IgD-negative memory B cell (primary cell): ENCODE measurements around the gene TIMP2. TPM values are rescaled to one million over a fixed set of nuclear protein-coding genes. Genes with fewer than 3 reads are reported as not detected.

Experiments used
- H3K27ac Mint-ChIP-seq, 3 donors: one replicate each; pipeline ENCODE4 v1.8.0; 2020 to 2022; ENCODE audit warnings: mild to moderate bottlenecking in 3 of 3, mixed read lengths in 3 of 3, moderate library complexity in 1 of 3
- H3K27me3 Mint-ChIP-seq: one replicate; pipeline ENCODE4 v1.8.0; 2021; ENCODE audit warnings: mixed read lengths
- H3K36me3 Mint-ChIP-seq: one replicate; pipeline ENCODE4 v1.8.0; 2020; ENCODE audit warnings: mild to moderate bottlenecking, mixed read lengths
- H3K4me1 Mint-ChIP-seq, 3 donors: one replicate each; pipeline ENCODE4 v1.8.0; 2020 to 2022; ENCODE audit warnings: mixed read lengths in 3 of 3, mild to moderate bottlenecking in 1 of 3
- H3K4me3 Mint-ChIP-seq, 4 donors: one replicate each; pipeline ENCODE4 v1.8.0; 2020 to 2022; ENCODE audit warnings: mild to moderate bottlenecking in 4 of 4, mixed read lengths in 4 of 4, moderate library complexity in 3 of 4
- H3K9me3 Mint-ChIP-seq, 3 donors: one replicate each; pipeline ENCODE4 v1.8.0; 2020 to 2021; ENCODE audit warnings: mixed read lengths in 3 of 3, mild to moderate bottlenecking in 1 of 3
- polyA plus RNA-seq: library from polyadenylated mRNA; unstranded; fragments of 300-500 nt; fragmentation: Illumina TruSeq; gene quantifications from one replicate; pipeline ENCODE4 v1.2.3, GENCODE V29; 2021

TIMP2 gene
- polyA plus RNA-seq, 1 donor from 2014 or later = 0.34 TPM

GRCh38 chr17:78817123-78817522 is 108.1 kb downstream of the TIMP2 start:
- Mint-ChIP-seq H3K4me1 (peaks cover 8 to 14% (median 10%) of the 10 kb centered on the region in 3 donors), H3K9me3 (no peaks in the 10 kb centered on the region), H3K27ac (peak overlapping the region in 2 of 3 donors; percentile 53 to 88), H3K36me3 (peaks cover 4% of the 10 kb centered on the region), H3K27me3 (no peaks in the 10 kb centered on the region), H3K4me3 (peak overlapping the region in 1 of 4 donors; percentile 68)

GRCh38 chr17:78815696-78816095 is 109.5 kb downstream of the TIMP2 start:
- H3K36me3 Mint-ChIP-seq = peaks cover 4% of the 10 kb centered on the region
- H3K27ac Mint-ChIP-seq = peak overlapping the region in 1 of 3 donors; percentile 1
- no peaks in the 10 kb centered on the region for H3K27me3 Mint-ChIP-seq
- H3K4me1 Mint-ChIP-seq = peaks cover 8 to 14% (median 10%) of the 10 kb centered on the region in 3 donors
- H3K4me3 Mint-ChIP-seq = no peak overlapping the region
- H3K9me3 Mint-ChIP-seq = no peaks in the 10 kb centered on the region

- Mint-ChIP-seq H3K4me3 (no peak overlapping the region), H3K27ac (peak overlapping the region in 2 of 3 donors; percentile 73 to 76), H3K9me3 (no peaks in the 10 kb centered on the region), H3K27me3 (no peaks in the 10 kb centered on the region), H3K4me1 (peaks cover 0 to 1% (median 0%) of the 10 kb centered on the region in 3 donors), H3K36me3 (no peaks in the 10 kb centered on the region)
These were observed 112.3 kb downstream of the TIMP2 start for GRCh38 chr17:78812855-78813254.

- no peaks in the 10 kb centered on the region for H3K9me3 Mint-ChIP-seq
- H3K4me1 Mint-ChIP-seq = peaks cover 12 to 18% (median 16%) of the 10 kb centered on the region in 3 donors
- H3K36me3 Mint-ChIP-seq = peaks cover 6% of the 10 kb centered on the region
- H3K27ac Mint-ChIP-seq = peak overlapping the region in 2 of 3 donors; percentile 73 to 89
- no peak overlapping the region for H3K4me3 Mint-ChIP-seq
- no peaks in the 10 kb centered on the region for H3K27me3 Mint-ChIP-seq
These were observed 117.0 kb downstream of the TIMP2 start for GRCh38 chr17:78808163-78808562.

GRCh38 chr17:78806451-78806850 is 118.7 kb downstream of the TIMP2 start:
- Mint-ChIP-seq H3K9me3 (no peaks in the 10 kb centered on the region), H3K36me3 (peaks cover 6% of the 10 kb centered on the region), H3K4me1 (peaks cover 14 to 18% (median 16%) of the 10 kb centered on the region in 3 donors), H3K27ac (peak overlapping the region; percentile 89 to 97 (median 90)), H3K4me3 (peak overlapping the region; percentile 3 to 67 (median 41)), H3K27me3 (no peaks in the 10 kb centered on the region)

GRCh38 chr17:78805301-78805700 is 119.9 kb downstream of the TIMP2 start:
- Mint-ChIP-seq H3K27ac (peak overlapping the region; percentile 83 to 97 (median 89)), H3K27me3 (no peaks in the 10 kb centered on the region), H3K36me3 (peaks cover 6% of the 10 kb centered on the region), H3K4me3 (peak overlapping the region in 3 of 4 donors; percentile 35 to 65 (median 63)), H3K4me1 (peaks cover 14 to 18% (median 16%) of the 10 kb centered on the region in 3 donors), H3K9me3 (no peaks in the 10 kb centered on the region)

GRCh38 chr17:78804777-78805176 is 120.4 kb downstream of the TIMP2 start:
- Mint-ChIP-seq H3K4me3 (peak overlapping the region in 3 of 4 donors; percentile 51 to 63 (median 55)), H3K36me3 (peaks cover 6% of the 10 kb centered on the region), H3K27ac (peak overlapping the region; percentile 68 to 97 (median 89)), H3K27me3 (no peaks in the 10 kb centered on the region), H3K4me1 (peaks cover 14 to 18% (median 16%) of the 10 kb centered on the region in 3 donors), H3K9me3 (no peaks in the 10 kb centered on the region)

GRCh38 chr17:78803186-78803845 is 121.9 kb downstream of the TIMP2 start:
- Mint-ChIP-seq H3K27ac (peak overlapping the region; percentile 80 to 90 (median 84)), H3K4me3 (peak overlapping the region in 1 of 4 donors; percentile 47), H3K27me3 (no peaks in the 10 kb centered on the region), H3K36me3 (peaks cover 16% of the 10 kb centered on the region), H3K9me3 (no peaks in the 10 kb centered on the region), H3K4me1 (peaks cover 20 to 27% (median 22%) of the 10 kb centered on the region in 3 donors)

Other genes with a start within 250 kb of the TIMP2 start
- gene CYTH1, start 143.1 kb downstream of the TIMP2 start, polyA plus RNA-seq = 210 TPM
- gene USP36, start 84.6 kb downstream of the TIMP2 start, polyA plus RNA-seq = 28.8 TPM
- 1.6 TPM for gene CEP295NL, start 22.2 kb downstream of the TIMP2 start, polyA plus RNA-seq
- gene LGALS3BP, start 54.5 kb upstream of the TIMP2 start, polyA plus RNA-seq = 3.9 TPM
- gene CANT1, start 84.4 kb upstream of the TIMP2 start, polyA plus RNA-seq = 8.6 TPM
- gene C1QTNF1, start 98.8 kb upstream of the TIMP2 start, polyA plus RNA-seq = not detected
- 6.4 TPM for gene ENGASE, start 149.4 kb upstream of the TIMP2 start, polyA plus RNA-seq